ENCODE results near the gene GP1BB. TPM values are rescaled to one million over a fixed set of nuclear protein-coding genes. Genes with fewer than 3 reads are reported as not detected.

Gene GP1BB
- total RNA-seq, 4 donors from 2014 or later: 39.8 to 65.1 (median 51.0) TPM

DNA sequence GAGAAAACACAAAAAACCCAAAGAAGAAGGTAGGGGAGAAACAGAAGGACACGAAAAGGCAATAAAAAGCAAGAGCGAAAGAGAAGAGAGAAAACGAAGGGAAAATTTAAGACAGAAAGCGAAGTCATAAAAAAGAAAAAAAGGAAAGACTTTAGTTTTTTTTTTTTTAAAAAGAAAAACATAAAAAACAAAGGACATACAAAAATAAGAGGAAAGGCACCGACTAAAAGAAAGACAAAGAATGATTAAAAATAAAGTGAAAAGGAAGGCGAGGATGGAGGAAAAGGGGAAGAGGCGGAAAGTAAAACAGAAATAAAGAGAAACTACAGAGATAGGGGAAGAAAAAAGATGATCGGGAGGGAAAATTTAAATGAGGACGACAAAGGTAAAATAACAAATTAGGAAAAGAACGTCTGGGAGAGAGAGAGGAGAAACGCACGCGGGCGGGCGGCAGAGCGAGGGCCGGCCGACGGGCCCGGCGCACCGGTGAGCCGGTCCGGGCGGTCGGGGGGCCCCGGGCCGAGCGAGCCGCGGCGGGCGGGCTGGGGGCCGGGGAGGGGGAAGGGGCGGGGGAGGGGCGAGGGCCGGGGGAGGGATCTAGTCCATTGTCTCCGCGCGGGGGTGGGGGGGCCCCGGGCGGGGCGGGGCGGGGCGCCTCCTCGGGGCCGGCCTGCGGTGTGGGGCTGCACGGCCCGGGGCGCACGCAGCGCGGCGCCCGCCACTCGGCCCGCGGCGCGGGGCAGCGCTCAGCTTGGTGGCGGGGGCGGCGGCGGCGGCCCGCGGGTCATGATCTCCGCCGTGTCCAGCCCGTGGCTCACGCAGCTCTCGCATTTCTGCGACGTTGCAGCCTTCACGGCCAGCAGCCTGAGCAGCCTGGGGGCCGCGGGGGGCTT, 37.0 kb downstream of the GP1BB start, which contains the start of gene TBX1:
TSS of gene TBX1 (plus strand) at position 721 of the 893 bp plus-strand sequence. CDS start at position 787, 66 bp downstream.
- WGBS, 2 donors: 6 to 11% methylated on average over 23 to 42 of the region's 79 CpGs
- H3K4me3 ChIP-seq (ENCODE audit: low read depth, poor library complexity, severe bottlenecking): peak within 1 kb of the TSS; percentile 29
- DNase-seq (ENCODE audit: low spot score in 2 of 2): no peak
- no peak for TF ChIP-seq POLR2A (IDR thresholded peaks at IDR 0.05)
- TF ChIP-seq, protein P1, sequence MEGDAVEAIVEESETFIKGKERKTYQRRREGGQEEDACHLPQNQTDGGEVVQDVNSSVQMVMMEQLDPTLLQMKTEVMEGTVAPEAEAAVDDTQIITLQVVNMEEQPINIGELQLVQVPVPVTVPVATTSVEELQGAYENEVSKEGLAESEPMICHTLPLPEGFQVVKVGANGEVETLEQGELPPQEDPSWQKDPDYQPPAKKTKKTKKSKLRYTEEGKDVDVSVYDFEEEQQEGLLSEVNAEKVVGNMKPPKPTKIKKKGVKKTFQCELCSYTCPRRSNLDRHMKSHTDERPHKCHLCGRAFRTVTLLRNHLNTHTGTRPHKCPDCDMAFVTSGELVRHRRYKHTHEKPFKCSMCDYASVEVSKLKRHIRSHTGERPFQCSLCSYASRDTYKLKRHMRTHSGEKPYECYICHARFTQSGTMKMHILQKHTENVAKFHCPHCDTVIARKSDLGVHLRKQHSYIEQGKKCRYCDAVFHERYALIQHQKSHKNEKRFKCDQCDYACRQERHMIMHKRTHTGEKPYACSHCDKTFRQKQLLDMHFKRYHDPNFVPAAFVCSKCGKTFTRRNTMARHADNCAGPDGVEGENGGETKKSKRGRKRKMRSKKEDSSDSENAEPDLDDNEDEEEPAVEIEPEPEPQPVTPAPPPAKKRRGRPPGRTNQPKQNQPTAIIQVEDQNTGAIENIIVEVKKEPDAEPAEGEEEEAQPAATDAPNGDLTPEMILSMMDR (IDR thresholded peaks at IDR 0.05): no peak
- intact Hi-C loops (cut with DNase I; ENCODE audit: low total_unique reads): no loop called here

DNA sequence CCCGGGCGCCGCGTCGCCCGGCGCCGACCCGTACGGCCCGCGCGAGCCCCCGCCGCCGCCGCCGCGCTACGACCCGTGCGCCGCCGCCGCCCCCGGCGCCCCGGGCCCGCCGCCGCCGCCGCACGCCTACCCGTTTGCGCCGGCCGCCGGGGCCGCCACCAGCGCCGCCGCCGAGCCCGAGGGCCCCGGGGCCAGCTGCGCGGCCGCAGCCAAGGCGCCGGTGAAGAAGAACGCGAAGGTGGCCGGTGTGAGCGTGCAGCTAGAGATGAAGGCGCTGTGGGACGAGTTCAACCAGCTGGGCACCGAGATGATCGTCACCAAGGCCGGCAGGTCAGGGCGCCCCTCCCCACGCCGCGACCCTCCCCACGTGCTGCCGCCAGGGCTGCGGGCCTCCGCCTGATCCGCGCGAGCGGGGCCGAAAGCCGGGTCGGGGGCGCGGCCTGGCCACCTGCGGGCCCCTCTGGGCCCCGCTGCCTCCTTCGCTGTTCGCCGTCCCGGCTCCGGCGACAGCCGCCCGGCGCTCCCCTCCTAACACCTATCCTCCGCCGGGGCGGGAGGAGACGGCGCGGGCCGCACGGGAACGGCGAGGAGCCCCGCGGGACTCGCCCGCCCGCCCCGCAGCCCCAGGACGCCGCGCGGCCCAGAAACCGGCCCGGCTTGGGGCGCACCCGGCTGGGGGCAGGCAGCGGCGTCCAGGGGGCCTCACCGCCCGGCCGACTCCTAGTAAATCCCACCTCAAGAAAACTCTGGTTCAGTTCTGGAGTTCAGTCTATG, 37.8 kb downstream of the GP1BB start:
- WGBS, 2 donors: 1 to 25% methylated on average over 26 to 90 of the region's 117 CpGs
- H3K4me3 ChIP-seq (ENCODE audit: low read depth, poor library complexity, severe bottlenecking): peak overlapping the region; percentile 29
- DNase-seq (ENCODE audit: low spot score in 2 of 2): no peak
- intact Hi-C loops (cut with DNase I; ENCODE audit: low total_unique reads): no loop called here
- TF ChIP-seq POLR2A (IDR thresholded peaks at IDR 0.05): no peak
- TF ChIP-seq, protein P1 (IDR thresholded peaks at IDR 0.05): no peak

- DNase-seq (ENCODE audit: low spot score in 2 of 2): no peak
- H3K4me3 ChIP-seq (ENCODE audit: low read depth, poor library complexity, severe bottlenecking): no peak overlapping the region
- intact Hi-C loops (cut with DNase I; ENCODE audit: low total_unique reads): no loop called here
- WGBS, 2 donors: 67 to 80% methylated on average over 33 of the region's 33 CpGs
- TF ChIP-seq, protein P1 (IDR thresholded peaks at IDR 0.05): no peak
- no peak for TF ChIP-seq POLR2A (IDR thresholded peaks at IDR 0.05)
These were observed 38.6 kb downstream of the GP1BB start for GRCh38 chr22:19761725-19762567.

GRCh38 chr22:19762568-19763457, 39.5 kb downstream of the GP1BB start:
- intact Hi-C loops (cut with DNase I; ENCODE audit: low total_unique reads): no loop called here
- H3K4me3 ChIP-seq (ENCODE audit: low read depth, poor library complexity, severe bottlenecking): no peak overlapping the region
- TF ChIP-seq, protein P1 (IDR thresholded peaks at IDR 0.05): no peak
- TF ChIP-seq POLR2A (IDR thresholded peaks at IDR 0.05): no peak
- WGBS, 2 donors: 84 to 89% methylated on average over 30 to 33 of the region's 34 CpGs
- no peak for DNase-seq (ENCODE audit: low spot score in 2 of 2)

All from lower leg skin (tissue), 4 donors.